Brain microvascular endothelial cell (primary cell): ENCODE measurements around the gene LCP2.

Experiments used
- DNase-seq: peaks from one replicate; pipeline ENCODE4 v3.0.0-alpha.2; 2020
- H3K27ac ChIP-seq: fragments of 250-450 bp; sonication (Bioruptor Pico); 2 replicates; pipeline ENCODE4 v1.5.1; 2020; ENCODE audit warnings: mild to moderate bottlenecking, moderate library complexity
- H3K27me3 ChIP-seq: fragments of 250-450 bp; sonication (Bioruptor Pico); replicated peaks from 2 replicates; pipeline ENCODE4 v1.5.1; 2020; ENCODE audit warnings: mild to moderate bottlenecking
- H3K36me3 ChIP-seq: fragments of 250-450 bp; sonication (Bioruptor Pico); replicated peaks from 2 replicates; pipeline ENCODE4 v1.5.1; 2020; ENCODE audit warnings: mild to moderate bottlenecking
- H3K4me3 ChIP-seq: 2 replicates; pipeline ENCODE4 v1.5.1; 2011; ENCODE audit warnings: low read depth, mild to moderate bottlenecking, control low read depth, low read length, moderate library complexity
- in situ Hi-C: cut with HindIII; loops from 2 replicates; pipeline ENCODE4 v1.10.0; 2017; ENCODE audit warnings: low sequenced_read_pairs, low pct_ligation_motif_present
- TF ChIP-seq, protein P1 (sequence below): IDR thresholded peaks from 2 replicates; pipeline ENCODE4 v1.5.1; 2011; ENCODE audit warnings: low read depth, mild to moderate bottlenecking, moderate library complexity, low read length, control low read depth, inconsistent platforms; ENCODE audit errors: missing control alignments

The LCP2 gene

GRCh38 chr5:170288551-170288950 lies 9.0 kb downstream of the LCP2 start:
- H3K36me3 ChIP-seq: no peaks in the 10 kb centered on the region
- no peak overlapping the region for H3K27ac ChIP-seq
- no peak for DNase-seq
- H3K27me3 ChIP-seq: no peaks in the 10 kb centered on the region
- H3K4me3 ChIP-seq: no peak overlapping the region
- TF ChIP-seq, protein P1, sequence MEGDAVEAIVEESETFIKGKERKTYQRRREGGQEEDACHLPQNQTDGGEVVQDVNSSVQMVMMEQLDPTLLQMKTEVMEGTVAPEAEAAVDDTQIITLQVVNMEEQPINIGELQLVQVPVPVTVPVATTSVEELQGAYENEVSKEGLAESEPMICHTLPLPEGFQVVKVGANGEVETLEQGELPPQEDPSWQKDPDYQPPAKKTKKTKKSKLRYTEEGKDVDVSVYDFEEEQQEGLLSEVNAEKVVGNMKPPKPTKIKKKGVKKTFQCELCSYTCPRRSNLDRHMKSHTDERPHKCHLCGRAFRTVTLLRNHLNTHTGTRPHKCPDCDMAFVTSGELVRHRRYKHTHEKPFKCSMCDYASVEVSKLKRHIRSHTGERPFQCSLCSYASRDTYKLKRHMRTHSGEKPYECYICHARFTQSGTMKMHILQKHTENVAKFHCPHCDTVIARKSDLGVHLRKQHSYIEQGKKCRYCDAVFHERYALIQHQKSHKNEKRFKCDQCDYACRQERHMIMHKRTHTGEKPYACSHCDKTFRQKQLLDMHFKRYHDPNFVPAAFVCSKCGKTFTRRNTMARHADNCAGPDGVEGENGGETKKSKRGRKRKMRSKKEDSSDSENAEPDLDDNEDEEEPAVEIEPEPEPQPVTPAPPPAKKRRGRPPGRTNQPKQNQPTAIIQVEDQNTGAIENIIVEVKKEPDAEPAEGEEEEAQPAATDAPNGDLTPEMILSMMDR: no peak
- in situ Hi-C loops: no loop called here

GRCh38 chr5:170288151-170288550 lies 9.4 kb downstream of the LCP2 start:
- Histone ChIP-seq H3K27ac (no peak overlapping the region), H3K4me3 (no peak overlapping the region), H3K36me3 (no peaks in the 10 kb centered on the region), H3K27me3 (no peaks in the 10 kb centered on the region)
- DNase-seq: no peak
- TF ChIP-seq, protein P1: no peak
- in situ Hi-C loops: no loop called here

DNA sequence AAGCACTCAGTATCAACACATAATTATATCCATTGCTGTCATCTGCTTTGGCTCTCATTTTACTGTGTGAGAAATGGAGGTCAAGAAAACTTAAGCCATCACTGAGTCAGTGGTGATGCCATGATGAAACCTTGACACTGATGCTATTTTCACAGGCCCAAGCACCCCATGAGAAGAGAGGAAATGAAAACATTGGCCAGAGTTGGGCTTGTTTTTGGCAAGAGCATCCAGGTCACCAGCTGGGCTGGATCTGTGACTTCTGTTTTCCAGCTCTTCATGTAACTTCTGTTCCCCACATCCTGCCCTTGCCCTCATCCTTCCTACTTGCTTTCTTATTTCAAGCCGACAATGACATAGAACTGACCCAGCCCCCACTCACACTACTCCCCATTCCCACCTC lies 10.0 kb downstream of the LCP2 start:
- H3K4me3 ChIP-seq: no peak overlapping the region
- H3K27ac ChIP-seq: no peak overlapping the region
- in situ Hi-C loops: no loop called here
- H3K27me3 ChIP-seq: no peaks in the 10 kb centered on the region
- no peak for DNase-seq
- no peaks in the 10 kb centered on the region for H3K36me3 ChIP-seq
- TF ChIP-seq, protein P1: no peak

DNA sequence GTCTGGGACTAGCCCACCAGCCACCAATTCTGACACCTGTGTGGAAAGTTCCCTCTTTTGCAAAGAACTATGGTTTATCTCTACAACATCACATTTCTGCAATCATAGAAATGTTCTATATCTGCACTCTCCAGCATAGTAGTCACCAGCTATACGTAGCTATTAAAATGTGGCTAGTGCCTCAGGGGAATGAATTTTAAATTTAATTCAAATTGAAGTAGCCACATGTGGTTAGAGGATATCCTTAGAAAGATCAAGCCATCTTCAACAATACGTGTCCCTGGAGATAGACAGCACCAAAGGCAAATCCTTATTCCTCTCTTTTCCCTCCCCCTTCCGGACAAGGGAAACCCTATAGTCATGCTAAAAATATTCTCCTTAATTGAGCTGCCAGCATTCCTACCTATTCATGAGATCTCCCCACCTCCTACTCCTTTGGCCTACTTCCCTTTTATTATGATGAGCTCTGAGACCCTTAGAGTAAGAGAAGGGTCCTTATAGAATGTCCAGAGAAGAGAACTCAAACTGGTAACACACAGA lies 11.1 kb downstream of the LCP2 start:
- Histone ChIP-seq H3K27ac (no peak overlapping the region), H3K4me3 (no peak overlapping the region), H3K27me3 (no peaks in the 10 kb centered on the region), H3K36me3 (no peaks in the 10 kb centered on the region)
- in situ Hi-C loops: no loop called here
- TF ChIP-seq, protein P1: no peak
- no peak for DNase-seq

DNA sequence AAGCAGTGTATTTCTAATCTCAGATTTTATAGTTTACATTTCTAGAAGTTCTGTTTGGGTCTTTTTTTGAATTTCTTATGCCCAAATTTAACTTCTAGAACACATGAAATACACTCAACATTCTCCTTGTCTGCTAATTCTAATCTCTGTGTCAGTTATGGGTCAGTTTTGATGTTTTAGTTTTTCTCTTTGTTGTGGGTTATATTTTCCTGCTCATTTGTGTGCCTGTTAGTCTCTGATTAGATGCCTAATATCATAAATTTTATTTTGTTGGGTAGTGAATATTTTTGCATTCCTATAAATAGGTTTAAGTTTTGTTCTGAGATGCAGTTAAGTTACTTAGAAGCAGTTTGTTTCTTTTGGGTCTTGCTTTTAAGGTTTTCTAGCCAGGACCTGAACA lies 12.4 kb downstream of the LCP2 start:
- DNase-seq: no peak
- H3K27ac ChIP-seq: no peak overlapping the region
- no peaks in the 10 kb centered on the region for H3K36me3 ChIP-seq
- H3K4me3 ChIP-seq: no peak overlapping the region
- in situ Hi-C loops: no loop called here
- H3K27me3 ChIP-seq: no peaks in the 10 kb centered on the region
- TF ChIP-seq, protein P1: no peak

DNA sequence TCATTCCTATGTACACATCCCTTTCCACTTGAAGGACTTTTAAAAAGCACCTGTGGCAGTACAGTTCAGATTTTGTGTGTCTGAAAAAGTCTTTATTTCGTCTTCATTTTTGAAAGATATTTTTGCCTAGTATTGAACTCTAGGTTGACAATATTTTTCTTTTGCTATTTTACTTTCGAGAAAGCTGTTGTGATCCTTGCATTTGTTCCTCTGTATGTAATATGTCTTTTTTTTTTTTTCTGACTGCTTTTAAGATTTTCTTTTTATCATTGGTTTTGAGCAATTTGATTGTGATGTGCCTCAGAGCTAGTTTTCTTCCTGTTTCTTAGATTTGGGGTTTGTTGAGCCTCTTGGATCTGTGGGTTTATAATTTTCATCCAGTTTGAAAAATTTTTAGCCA lies 13.3 kb downstream of the LCP2 start:
- in situ Hi-C loops: no loop called here
- no peak for DNase-seq
- H3K36me3 ChIP-seq: no peaks in the 10 kb centered on the region

More for the DNA sequence above, 13.3 kb downstream of the LCP2 start:
- Histone ChIP-seq H3K27ac (no peak overlapping the region), H3K4me3 (no peak overlapping the region), H3K27me3 (no peaks in the 10 kb centered on the region)
- TF ChIP-seq, protein P1: no peak
